OCI-LY7 (cell line): ENCODE results near the gene TDRD15. TPM values are rescaled to one million over a fixed set of nuclear protein-coding genes. Genes with fewer than 3 reads are reported as not detected.

Experiments used
- BruUV-seq: library from RNA; stranded (reverse); fragments of 400-500 nt; replicated peaks from 2 replicates; lab custom pipeline; 2021; lab: Mats Ljungman, UMichigan
- CTCF ChIA-PET: fragments of 300-600 bp; sonication (Branson Sonifier 250); formaldehyde crosslinking; loops from one replicate; lab custom pipeline; 2022; ENCODE audit warnings: antibody characterized with exemption; ENCODE audit not compliant: unreplicated experiment; lab: Charles Lee
- POLR2A ChIA-PET: fragments of 300-600 bp; sonication (Branson Sonifier 250); formaldehyde crosslinking; loops from one replicate; lab custom pipeline; 2022; ENCODE audit warnings: antibody characterized with exemption; lab: Charles Lee
- DNase-seq: peaks from one replicate; pipeline ENCODE4 v3.0.0-alpha.2; 2015; ENCODE audit warnings: low spot score
- H2AFZ ChIP-seq: fragments of 200-600 bp; sonication (generic), shearing (Covaris generic); 2 replicates; pipeline ENCODE4 v1.6.1; 2014; ENCODE audit warnings: mild to moderate bottlenecking, antibody characterized with exemption, low read length, moderate library complexity
- H3K27ac ChIP-seq: fragments of 200-600 bp; sonication (generic); 2 replicates; pipeline ENCODE4 v1.5.1; 2014; ENCODE audit warnings: mixed run types, low read depth, mild to moderate bottlenecking, moderate library complexity, low read length, inconsistent platforms; ENCODE audit not compliant: poor library complexity, severe bottlenecking
- H3K36me3 ChIP-seq: fragments of 200-600 bp; sonication (generic); 2 replicates; pipeline ENCODE4 v1.6.1; 2014; ENCODE audit warnings: mild to moderate bottlenecking, antibody characterized with exemption, low read length, moderate library complexity, mixed read lengths; ENCODE audit not compliant: insufficient read depth
- H3K4me1 ChIP-seq: fragments of 200-600 bp; sonication (generic); 2 replicates; pipeline ENCODE4 v1.5.1; 2014; ENCODE audit warnings: mild to moderate bottlenecking, low read length; ENCODE audit not compliant: insufficient read depth, poor library complexity, severe bottlenecking
- H3K4me2 ChIP-seq: fragments of 200-600 bp; sonication (generic); 2 replicates; pipeline ENCODE4 v1.6.1; 2014; ENCODE audit warnings: mild to moderate bottlenecking, low read length
- H3K4me3 ChIP-seq: fragments of 200-600 bp; sonication (generic); 2 replicates; pipeline ENCODE4 v1.5.1; 2014; ENCODE audit warnings: mild to moderate bottlenecking, low read depth, low read length; ENCODE audit not compliant: poor library complexity, severe bottlenecking
- H3K79me2 ChIP-seq: fragments of 200-600 bp; sonication (generic); 2 replicates; pipeline ENCODE4 v1.6.1; 2016; ENCODE audit warnings: low read depth, mild to moderate bottlenecking, low read length, moderate library complexity, mixed read lengths; ENCODE audit not compliant: insufficient read depth
- H3K9me2 ChIP-seq: fragments of 200-600 bp; sonication (generic); 2 replicates; pipeline ENCODE4 v1.6.1; 2016; ENCODE audit warnings: mild to moderate bottlenecking, low read length, mixed read lengths; ENCODE audit not compliant: insufficient read depth
- H3K9me3 ChIP-seq: fragments of 200-600 bp; sonication (generic); 2 replicates; pipeline ENCODE4 v1.6.1; 2014; ENCODE audit warnings: mild to moderate bottlenecking, mixed run types, low read length, mixed read lengths
- H4K20me1 ChIP-seq: fragments of 200-600 bp; sonication (generic); 2 replicates; pipeline ENCODE4 v1.6.1; 2014; ENCODE audit warnings: mild to moderate bottlenecking, antibody characterized with exemption, low read length, moderate library complexity, mixed read lengths; ENCODE audit not compliant: insufficient read depth
- CTCF ChIP-seq: fragments of 200-600 bp; sonication (generic); conservative IDR thresholded peaks from 2 replicates; pipeline ENCODE4 v1.5.1; 2014; ENCODE audit warnings: mild to moderate bottlenecking, antibody characterized with exemption, low read length, moderate library complexity, mixed read lengths
- EZH2phosphoT487 ChIP-seq: fragments of 200-600 bp; sonication (generic); IDR thresholded peaks from 2 replicates; pipeline ENCODE4 v1.6.1; 2018; ENCODE audit warnings: low read depth, borderline replicate concordance, mild to moderate bottlenecking, mixed run types, antibody characterized with exemption, low read length, moderate library complexity, mixed read lengths
- intact Hi-C: fragments of 100-400 bp; cut with micrococcal nuclease; formaldehyde crosslinking; loops from one replicate; pipeline ENCODE4 v1.10.0; 2022; ENCODE audit not compliant: unreplicated experiment
- total RNA-seq, 2 experiments: library from RNA; depleted of rRNA in 1 of 2; stranded (reverse); fragments of >200 nt in 1 of 2; shearing (Covaris generic) in 1 of 2; gene quantifications; 2 replicates each; pipeline ENCODE4 v1.2.3, GENCODE V29; 2014 to 2022

Gene TDRD15
- total RNA-seq, 2 experiments from 2014 or later: not detected

GRCh38 chr2:21084401-21084800 is 39.4 kb upstream of the TDRD15 start:
- Histone ChIP-seq H3K27ac (no peak overlapping the region), H3K4me2 (no peak overlapping the region), H2AFZ (no peak overlapping the region), H4K20me1 (no peaks in the 10 kb centered on the region), H3K79me2 (no peaks in the 10 kb centered on the region), H3K9me2 (no peaks in the 10 kb centered on the region), H3K4me3 (no peak overlapping the region), H3K9me3 (no peaks in the 10 kb centered on the region), H3K4me1 (no peaks in the 10 kb centered on the region), H3K36me3 (no peaks in the 10 kb centered on the region)
- ChIA-PET POLR2A (interaction anchor here (0.6 to 1.4 kb wide), 2 partner anchors 11 to 147 kb away, joined by 3 read pairs; no protein-coding TSS in a partner anchor), CTCF (no interaction called here)
- BruUV-seq: no TSS peak
- no peak for DNase-seq
- intact Hi-C loops: no loop called here
- TF ChIP-seq CTCF: no peak
- no peak for TF ChIP-seq EZH2phosphoT487

GRCh38 chr2:21092308-21092869 is 31.4 kb upstream of the TDRD15 start:
- POLR2A ChIA-PET: interaction anchor here (1.0 kb wide), 1 partner anchor 12 kb away, joined by 3 read pairs; no protein-coding TSS in a partner anchor
- no peak overlapping the region for H3K4me3 ChIP-seq
- H3K27ac ChIP-seq: no peak overlapping the region
- TF ChIP-seq CTCF (no peak), EZH2phosphoT487 (no peak)
- no peaks in the 10 kb centered on the region for H3K9me3 ChIP-seq
- CTCF ChIA-PET: interaction anchor here (0.7 kb wide), 1 partner anchor 21 kb away, joined by 3 read pairs; no protein-coding TSS in a partner anchor
- no peaks in the 10 kb centered on the region for H3K4me1 ChIP-seq
- no peaks in the 10 kb centered on the region for H3K36me3 ChIP-seq
- no peak overlapping the region for H2AFZ ChIP-seq
- no peaks in the 10 kb centered on the region for H3K79me2 ChIP-seq
- DNase-seq: no peak
- H4K20me1 ChIP-seq: no peaks in the 10 kb centered on the region
- no TSS peak for BruUV-seq
- intact Hi-C loops: no loop called here
- H3K4me2 ChIP-seq: no peak overlapping the region
- H3K9me2 ChIP-seq: no peaks in the 10 kb centered on the region

- Histone ChIP-seq H3K9me2 (no peaks in the 10 kb centered on the region), H3K4me3 (no peak overlapping the region), H3K9me3 (no peaks in the 10 kb centered on the region), H3K4me1 (no peaks in the 10 kb centered on the region), H2AFZ (no peak overlapping the region), H3K79me2 (no peaks in the 10 kb centered on the region), H3K27ac (no peak overlapping the region), H4K20me1 (no peaks in the 10 kb centered on the region), H3K36me3 (no peaks in the 10 kb centered on the region), H3K4me2 (no peak overlapping the region)
- no peak for DNase-seq
- intact Hi-C loops: no loop called here
- ChIA-PET CTCF (no interaction called here), POLR2A (interaction anchor here (0.6 to 1.0 kb wide), 2 partner anchors 10 to 551 kb away, joined by 3 read pairs; no protein-coding TSS in a partner anchor)
- no peak for TF ChIP-seq EZH2phosphoT487
- no peak for TF ChIP-seq CTCF
- BruUV-seq: no TSS peak
Observed at GRCh38 chr2:21095178-21095577, 28.6 kb upstream of the TDRD15 start.
